Upper lobe of right lung (tissue), 1 donor: ENCODE data around the gene DOK4. TPM values are rescaled to one million over a fixed set of nuclear protein-coding genes. Genes with fewer than 3 reads are reported as not detected.

Experiments used
- ATAC-seq: fragments of 200-7000 bp; cut with Tn5 transposase; one replicate; pipeline ENCODE4 v1.9.1; 2020; ENCODE audit warnings: mild to moderate bottlenecking, moderate library complexity
- DNase-seq: peaks from one replicate; pipeline ENCODE4 v3.0.0-alpha.2; 2020
- H3K27ac ChIP-seq: fragments of 200-600 bp; one replicate; pipeline ENCODE4 v1.8.0; 2022
- H3K27me3 ChIP-seq: fragments of 200-600 bp; one replicate; pipeline ENCODE4 v1.8.0; 2022; ENCODE audit warnings: mild to moderate bottlenecking
- H3K36me3 ChIP-seq: fragments of 200-600 bp; one replicate; pipeline ENCODE4 v1.8.0; 2022
- H3K4me1 ChIP-seq: fragments of 200-600 bp; one replicate; pipeline ENCODE4 v1.8.0; 2022
- H3K4me3 ChIP-seq: fragments of 200-600 bp; one replicate; pipeline ENCODE4 v1.8.0; 2022; ENCODE audit warnings: mild to moderate bottlenecking
- H3K9me3 ChIP-seq: fragments of 200-600 bp; one replicate; pipeline ENCODE4 v1.8.0; 2022
- CTCF ChIP-seq: fragments of 200-600 bp; IDR thresholded peaks from one replicate; pipeline ENCODE4 v1.8.0; 2022; ENCODE audit warnings: antibody characterized with exemption
- intact Hi-C: fragments of 100-400 bp; cut with DNase I; formaldehyde crosslinking; loops from one replicate; pipeline ENCODE4 v1.11.0; 2022
- total RNA-seq: library from RNA; stranded (reverse); fragmentation: NEBNext Ultra II Directional; extraction: Animal tissue kit (Norgen Biotek cat#: 25700); gene quantifications from one replicate; pipeline ENCODE4 v1.2.1, GENCODE V29; 2021
- donor health status: DM: no; HTN: yes; CAD: no; lungs with severe emphysema.

The DOK4 gene
- total RNA-seq, 1 donor from 2014 or later: 55.1 TPM

GRCh38 chr16:57479205-57479975 is 6.9 kb downstream of the DOK4 start:
- H3K27ac ChIP-seq: peak overlapping the region; percentile 66
- H3K9me3 ChIP-seq: no peaks in the 10 kb centered on the region
- ATAC-seq (no peak), DNase-seq (no peak)
- peaks cover 52% of the 10 kb centered on the region for H3K4me1 ChIP-seq
- H3K36me3 ChIP-seq: peaks cover 4% of the 10 kb centered on the region
- TF ChIP-seq CTCF: no peak
- intact Hi-C loops: loop anchor here (5.0 kb wide), 1 partner anchor 38 kb away; no protein-coding TSS in a partner anchor
- H3K4me3 ChIP-seq: peak overlapping the region; percentile 55
- no peaks in the 10 kb centered on the region for H3K27me3 ChIP-seq

- no peaks in the 10 kb centered on the region for H3K27me3 ChIP-seq
- H3K4me1 ChIP-seq: peaks cover 52% of the 10 kb centered on the region
- peak overlapping the region; percentile 55 for H3K4me3 ChIP-seq
- no peak for ATAC-seq
- intact Hi-C loops: loop anchor here (5.0 kb wide), 1 partner anchor 39 kb away; no protein-coding TSS in a partner anchor
- TF ChIP-seq CTCF: no peak
- peaks cover 12% of the 10 kb centered on the region for H3K36me3 ChIP-seq
- H3K27ac ChIP-seq: peak overlapping the region; percentile 66
- H3K9me3 ChIP-seq: no peaks in the 10 kb centered on the region
- DNase-seq: no peak
These were observed 7.7 kb downstream of the DOK4 start for GRCh38 chr16:57478396-57479204.

GRCh38 chr16:57477531-57478202 is 8.6 kb downstream of the DOK4 start:
- peaks cover 21% of the 10 kb centered on the region for H3K36me3 ChIP-seq
- TF ChIP-seq CTCF: no peak
- H3K4me3 ChIP-seq: no peak overlapping the region
- H3K27me3 ChIP-seq: no peaks in the 10 kb centered on the region
- DNase-seq: peak; percentile 66
- peaks cover 55% of the 10 kb centered on the region for H3K4me1 ChIP-seq
- intact Hi-C loops: loop anchor here (5.0 kb wide), 1 partner anchor 40 kb away; no protein-coding TSS in a partner anchor
- peak; percentile 7 for ATAC-seq
- peak overlapping the region; percentile 30 for H3K27ac ChIP-seq
- no peaks in the 10 kb centered on the region for H3K9me3 ChIP-seq

- peaks cover 56% of the 10 kb centered on the region for H3K4me1 ChIP-seq
- no peak overlapping the region for H3K4me3 ChIP-seq
- ATAC-seq (no peak), DNase-seq (no peak)
- intact Hi-C loops: loop anchor here (5.0 kb wide), 1 partner anchor 41 kb away; no protein-coding TSS in a partner anchor
- no peaks in the 10 kb centered on the region for H3K9me3 ChIP-seq
- peak overlapping the region; percentile 30 for H3K27ac ChIP-seq
- peaks cover 28% of the 10 kb centered on the region for H3K36me3 ChIP-seq
- no peak for TF ChIP-seq CTCF
- no peaks in the 10 kb centered on the region for H3K27me3 ChIP-seq
These were observed 9.5 kb downstream of the DOK4 start for GRCh38 chr16:57476546-57477410.
